Measurements from ENCODE around the gene SLIT3. TPM values are rescaled to one million over a fixed set of nuclear protein-coding genes. Genes with fewer than 3 reads are reported as not detected.

Gene SLIT3
- total RNA-seq, 2 experiments from 2014 or later = not detected

DNA sequence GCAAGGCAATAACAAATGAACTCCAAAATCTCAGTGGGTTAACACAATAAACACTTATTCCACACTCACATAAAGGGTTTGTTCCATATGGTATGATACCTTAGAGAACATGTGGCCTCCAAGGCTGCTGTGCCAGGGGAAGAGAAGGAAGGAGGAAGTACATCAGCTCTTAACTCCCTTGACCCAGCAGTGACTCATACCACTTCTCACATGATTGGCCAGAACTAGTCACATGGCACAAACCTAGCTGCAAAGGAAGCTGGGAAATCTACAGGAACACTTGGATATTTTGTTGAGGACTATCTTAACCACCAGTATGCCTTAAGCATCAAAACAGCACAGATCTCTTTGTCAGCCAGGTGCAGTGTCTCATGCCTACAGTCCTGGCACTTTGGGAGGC lies 99.3 kb downstream of the SLIT3 start:
- H3K36me3 Mint-ChIP-seq (ENCODE audit: low read depth) = no peaks in the 10 kb centered on the region
- intact Hi-C loops (cut with DNase I, micrococcal nuclease) = no loop called here
- no peaks in the 10 kb centered on the region for H3K4me1 Mint-ChIP-seq (ENCODE audit: low read depth)
- H3K4me1 ChIP-seq (ENCODE audit: insufficient read depth, low read length) = no peaks in the 10 kb centered on the region
- no peak overlapping the region for H3K4me3 ChIP-seq (ENCODE audit: low read length)
- DNase-seq (no peak), ATAC-seq (ENCODE audit: poor library complexity) (no peak)
- H3K27me3 ChIP-seq (ENCODE audit: control insufficient read depth in 1 of 2, insufficient read depth in 2 of 2, low read length in 2 of 2) = no peaks in the 10 kb centered on the region
- ChIA-PET CTCF (no interaction called here), POLR2A (no interaction called here)
- no peak overlapping the region for H3K4me3 Mint-ChIP-seq
- H3K36me3 ChIP-seq (ENCODE audit: insufficient read depth, low read length) = no peaks in the 10 kb centered on the region
- H3K27ac Mint-ChIP-seq = no peak overlapping the region
- H3K9me3 ChIP-seq (ENCODE audit: control insufficient read depth in 1 of 2, insufficient read depth in 1 of 2, low read length in 2 of 2) = peaks cover 0 to 4% of the 10 kb centered on the region in 2 experiments
- TF ChIP-seq, protein P1, sequence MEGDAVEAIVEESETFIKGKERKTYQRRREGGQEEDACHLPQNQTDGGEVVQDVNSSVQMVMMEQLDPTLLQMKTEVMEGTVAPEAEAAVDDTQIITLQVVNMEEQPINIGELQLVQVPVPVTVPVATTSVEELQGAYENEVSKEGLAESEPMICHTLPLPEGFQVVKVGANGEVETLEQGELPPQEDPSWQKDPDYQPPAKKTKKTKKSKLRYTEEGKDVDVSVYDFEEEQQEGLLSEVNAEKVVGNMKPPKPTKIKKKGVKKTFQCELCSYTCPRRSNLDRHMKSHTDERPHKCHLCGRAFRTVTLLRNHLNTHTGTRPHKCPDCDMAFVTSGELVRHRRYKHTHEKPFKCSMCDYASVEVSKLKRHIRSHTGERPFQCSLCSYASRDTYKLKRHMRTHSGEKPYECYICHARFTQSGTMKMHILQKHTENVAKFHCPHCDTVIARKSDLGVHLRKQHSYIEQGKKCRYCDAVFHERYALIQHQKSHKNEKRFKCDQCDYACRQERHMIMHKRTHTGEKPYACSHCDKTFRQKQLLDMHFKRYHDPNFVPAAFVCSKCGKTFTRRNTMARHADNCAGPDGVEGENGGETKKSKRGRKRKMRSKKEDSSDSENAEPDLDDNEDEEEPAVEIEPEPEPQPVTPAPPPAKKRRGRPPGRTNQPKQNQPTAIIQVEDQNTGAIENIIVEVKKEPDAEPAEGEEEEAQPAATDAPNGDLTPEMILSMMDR (IDR thresholded peaks at IDR 0.05) = no peak
- H3K27me3 Mint-ChIP-seq = no peaks in the 10 kb centered on the region
- no peak overlapping the region for H3K27ac ChIP-seq (ENCODE audit: low read depth in 1 of 2, low read length in 2 of 2)
- peaks cover 10% of the 10 kb centered on the region for H3K9me3 Mint-ChIP-seq

DNA sequence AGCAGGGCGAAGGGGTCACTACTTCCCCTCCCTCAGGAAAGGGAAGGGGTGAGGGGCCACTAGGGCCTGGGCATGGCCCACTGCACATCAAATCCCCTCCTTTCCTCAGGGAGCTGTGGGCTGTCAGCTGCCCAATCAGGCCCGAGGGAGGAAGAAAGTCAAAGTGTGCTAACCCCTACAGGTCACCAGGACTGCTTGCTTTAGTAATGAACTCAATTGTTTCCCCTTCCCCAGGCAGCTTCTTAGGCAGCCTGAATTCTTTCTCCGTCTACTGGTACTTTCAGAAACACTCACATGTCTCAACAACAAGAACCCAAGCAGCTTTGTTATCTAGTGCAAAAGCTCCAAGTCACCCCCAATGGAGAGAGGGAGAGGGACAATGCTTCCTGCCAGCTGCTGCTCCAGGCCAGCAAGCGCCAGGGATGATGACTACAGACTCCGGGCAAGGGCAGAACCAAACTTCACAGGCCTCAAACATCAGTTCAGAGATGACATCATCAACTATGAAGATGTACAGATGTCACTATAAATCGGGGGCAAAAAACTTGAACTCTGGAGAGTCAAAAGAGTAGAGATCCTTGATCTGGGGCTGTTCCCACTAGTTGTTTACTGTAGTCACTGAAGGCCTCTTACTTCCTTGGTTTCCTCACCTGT lies 100.7 kb downstream of the SLIT3 start:
- TF ChIP-seq, protein P1 (IDR thresholded peaks at IDR 0.05) = no peak
- Mint-ChIP-seq H3K4me3 (no peak overlapping the region), H3K27me3 (no peaks in the 10 kb centered on the region), H3K4me1 (ENCODE audit: low read depth) (no peaks in the 10 kb centered on the region), H3K27ac (no peak overlapping the region), H3K36me3 (ENCODE audit: low read depth) (no peaks in the 10 kb centered on the region), H3K9me3 (peaks cover 10% of the 10 kb centered on the region)
- H3K36me3 ChIP-seq (ENCODE audit: insufficient read depth, low read length) = no peaks in the 10 kb centered on the region
- ChIA-PET POLR2A (no interaction called here), CTCF (no interaction called here)
- intact Hi-C loops (cut with DNase I, micrococcal nuclease) = no loop called here
- H3K4me1 ChIP-seq (ENCODE audit: insufficient read depth, low read length) = no peaks in the 10 kb centered on the region
- no peak overlapping the region for H3K27ac ChIP-seq (ENCODE audit: low read depth in 1 of 2, low read length in 2 of 2)
- peaks cover 0 to 4% of the 10 kb centered on the region in 2 experiments for H3K9me3 ChIP-seq (ENCODE audit: control insufficient read depth in 1 of 2, insufficient read depth in 1 of 2, low read length in 2 of 2)
- no peak overlapping the region for H3K4me3 ChIP-seq (ENCODE audit: low read length)
- DNase-seq (no peak), ATAC-seq (ENCODE audit: poor library complexity) (no peak)
- H3K27me3 ChIP-seq (ENCODE audit: control insufficient read depth in 1 of 2, insufficient read depth in 2 of 2, low read length in 2 of 2) = no peaks in the 10 kb centered on the region

DNA sequence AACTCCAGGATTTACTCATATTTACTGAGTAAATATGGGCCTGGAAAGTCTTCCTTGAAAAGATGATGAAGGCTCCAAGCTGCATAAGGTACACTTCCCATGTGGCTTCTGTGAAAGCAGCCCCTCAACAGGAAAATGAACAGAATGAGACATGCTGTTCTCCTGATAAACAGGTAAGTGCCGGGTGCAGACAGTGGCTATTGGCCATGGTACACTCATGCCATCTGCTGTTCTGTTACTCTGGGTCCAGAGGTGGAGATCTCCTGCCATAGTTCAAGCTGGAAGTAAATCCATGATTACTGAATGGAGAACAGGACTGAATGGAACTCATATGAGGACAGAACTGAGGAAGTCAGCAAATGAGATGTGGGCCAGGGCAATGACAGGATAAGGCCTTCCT lies 103.6 kb downstream of the SLIT3 start:
- Histone ChIP-seq H3K4me3 (ENCODE audit: low read length) (no peak overlapping the region), H3K27ac (ENCODE audit: low read depth in 1 of 2, low read length in 2 of 2) (no peak overlapping the region), H3K36me3 (ENCODE audit: insufficient read depth, low read length) (no peaks in the 10 kb centered on the region), H3K4me1 (ENCODE audit: insufficient read depth, low read length) (no peaks in the 10 kb centered on the region), H3K9me3 (ENCODE audit: control insufficient read depth in 1 of 2, insufficient read depth in 1 of 2, low read length in 2 of 2) (no peaks in the 10 kb centered on the region), H3K27me3 (ENCODE audit: control insufficient read depth in 1 of 2, insufficient read depth in 2 of 2, low read length in 2 of 2) (no peaks in the 10 kb centered on the region)
- no peak for ATAC-seq (ENCODE audit: poor library complexity)
- no peak for DNase-seq
- no peak overlapping the region for H3K27ac Mint-ChIP-seq
- intact Hi-C loops (cut with DNase I, micrococcal nuclease) = no loop called here
- H3K9me3 Mint-ChIP-seq = peaks cover 6% of the 10 kb centered on the region
- POLR2A ChIA-PET = no interaction called here
- H3K27me3 Mint-ChIP-seq = no peaks in the 10 kb centered on the region
- TF ChIP-seq, protein P1 (IDR thresholded peaks at IDR 0.05) = no peak
- no peaks in the 10 kb centered on the region for H3K4me1 Mint-ChIP-seq (ENCODE audit: low read depth)
- H3K4me3 Mint-ChIP-seq = no peak overlapping the region
- no peaks in the 10 kb centered on the region for H3K36me3 Mint-ChIP-seq (ENCODE audit: low read depth)
- CTCF ChIA-PET = no interaction called here
